NOMO-1 (cell line): Measurements from ENCODE around the gene NMD3.
"Not testable (repeated sequence)": the region's sequence is repeated elsewhere in the genome, so short reads cannot be mapped to it uniquely, and the experiment has no call there.

Experiments
- DNase-seq, 2 experiments: peaks; one replicate each; lab custom pipeline; 2025; ENCODE audit not compliant: unreplicated experiment in 2 of 2; lab: John Stamatoyannopoulos, UW

Gene NMD3

DNA sequence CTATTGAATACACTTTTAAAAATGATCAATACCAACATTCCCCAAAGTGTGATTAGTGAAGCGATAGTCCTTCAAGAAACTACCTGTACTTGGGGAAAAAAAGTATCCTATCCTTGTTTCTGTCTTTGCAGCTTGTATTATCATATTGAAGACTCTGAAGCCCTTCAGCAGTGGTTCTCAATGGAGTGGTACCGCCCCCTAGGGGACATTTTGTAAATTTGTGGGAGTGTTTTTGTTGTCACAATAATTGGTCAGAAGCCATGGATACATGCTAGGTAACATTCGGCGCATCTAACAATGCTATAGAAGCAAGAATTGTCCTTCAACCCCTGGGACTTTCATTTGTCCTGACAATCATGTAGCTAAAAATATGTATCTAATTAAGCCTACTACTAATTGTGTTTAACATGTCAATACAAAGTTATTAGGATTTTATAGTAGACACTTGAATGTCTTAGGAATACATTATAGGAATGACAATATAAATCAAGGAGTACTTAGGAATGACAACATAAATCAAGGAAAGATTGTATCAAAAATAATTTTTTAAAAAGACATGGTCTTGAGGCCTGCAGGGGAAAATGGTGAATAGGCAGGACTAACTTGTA, 53.7 kb downstream of the NMD3 start:
- DNase-seq, result peak; percentile 9 to 69

DNA sequence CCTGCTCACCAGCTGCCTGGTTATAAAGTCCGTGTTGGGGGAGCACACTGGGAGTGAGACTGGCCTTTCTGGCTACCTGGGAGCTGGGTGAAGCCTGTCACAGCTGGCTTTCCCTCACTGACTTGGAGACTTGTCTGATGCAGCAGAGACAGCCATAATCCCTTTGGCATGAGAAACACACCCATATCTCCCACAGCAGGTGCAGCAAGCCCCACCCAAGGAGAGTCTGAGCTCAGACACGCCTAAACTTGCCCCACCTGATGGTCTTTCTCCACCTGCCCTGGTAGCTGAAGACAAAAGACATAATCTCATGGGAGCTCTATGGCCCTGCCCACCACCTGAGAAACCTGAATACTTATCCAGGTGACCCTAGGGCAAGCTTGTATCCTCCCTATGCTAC, 54.8 kb downstream of the NMD3 start:
- DNase-seq, result no peak

DNA sequence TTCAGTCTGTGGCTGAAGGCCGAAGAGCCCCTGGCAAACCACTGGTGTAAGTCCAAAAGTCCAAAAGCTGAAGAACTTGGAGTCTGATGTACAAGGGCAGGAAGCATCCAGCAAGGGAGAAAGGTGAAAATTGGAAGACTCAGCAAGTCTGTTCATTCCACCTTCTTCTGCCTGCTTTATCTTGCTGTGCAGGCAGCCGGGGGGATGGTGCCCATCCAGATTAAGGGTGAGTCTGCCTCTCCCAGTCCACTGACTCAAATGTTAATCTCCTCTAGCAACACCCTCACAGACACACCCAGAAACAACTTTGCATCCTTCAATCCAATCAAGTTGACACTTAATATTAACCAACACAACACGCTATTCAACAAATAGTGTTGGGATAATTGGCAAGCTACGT, 61.3 kb downstream of the NMD3 start:
- DNase-seq, result not testable (repeated sequence)

DNA sequence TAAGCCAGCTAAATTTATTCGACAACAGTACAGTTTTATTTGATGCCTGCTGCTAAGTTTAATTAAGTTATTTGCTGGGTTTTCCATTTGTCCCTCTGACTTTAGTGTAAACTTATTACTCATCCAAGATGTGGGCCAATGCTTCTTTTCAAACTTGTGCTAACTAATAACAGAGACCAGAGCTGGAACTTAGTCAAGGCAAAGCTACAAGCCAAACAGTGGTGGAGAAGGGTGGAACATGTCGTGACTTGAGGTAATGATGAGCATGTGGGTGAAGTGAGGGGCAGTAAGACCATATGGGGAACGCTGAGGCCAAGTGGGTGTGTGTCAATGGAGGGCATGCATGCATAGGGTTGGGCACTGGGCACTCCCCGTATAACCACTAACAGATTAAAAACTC, 63.9 kb downstream of the NMD3 start:
- DNase-seq, result no peak

DNA sequence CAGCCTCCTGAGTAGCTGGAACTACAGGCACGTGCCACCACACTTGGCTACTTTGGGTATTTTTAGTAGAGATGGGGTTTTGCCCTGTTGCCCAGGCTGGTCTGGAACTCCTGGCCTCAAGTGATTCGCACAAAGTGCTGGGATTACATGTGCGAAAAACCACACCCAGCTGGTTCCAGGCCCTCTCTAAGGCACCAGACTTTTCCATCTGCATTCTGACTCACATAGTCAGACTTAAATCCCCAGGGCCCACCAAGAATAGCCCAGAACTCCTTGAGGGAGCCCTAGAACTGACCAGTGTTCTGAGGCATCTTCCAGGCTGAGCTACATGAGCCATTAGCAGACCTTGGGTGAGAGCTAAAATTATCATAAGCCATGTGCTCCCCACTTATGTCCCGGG, 68.1 kb downstream of the NMD3 start:
- no peak for DNase-seq

DNA sequence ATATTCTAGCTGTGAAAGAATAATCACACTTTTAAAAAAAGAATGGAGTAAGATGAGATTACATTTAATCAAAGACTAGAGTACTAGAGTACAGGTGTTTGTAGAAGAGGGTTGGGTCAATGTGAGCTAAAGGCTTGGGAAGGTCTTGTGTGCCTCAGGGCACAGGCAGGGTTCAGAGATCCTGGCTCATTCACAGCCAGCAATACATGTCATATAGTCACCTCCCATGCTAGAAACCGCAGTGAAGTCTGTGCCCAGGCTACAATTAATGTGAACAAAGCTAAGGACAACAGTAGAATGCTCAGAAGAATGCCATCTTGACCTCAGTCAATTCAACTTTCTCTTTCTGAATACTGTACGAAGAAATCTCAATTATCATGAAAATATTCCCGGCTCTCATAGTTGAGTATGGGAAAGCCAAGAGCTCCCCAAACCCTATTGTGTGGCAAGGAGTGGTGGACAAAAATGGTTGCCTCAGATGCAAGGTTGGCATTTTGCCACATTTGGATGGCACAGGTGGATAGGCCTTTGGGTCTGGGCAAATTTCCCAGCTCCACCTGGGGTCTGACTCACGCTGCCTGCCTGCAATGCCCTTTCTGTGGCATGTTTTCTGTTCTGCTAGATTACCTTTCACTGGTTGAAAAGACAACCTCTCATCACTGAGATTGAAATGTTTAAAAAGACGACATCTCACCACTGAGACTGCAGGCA, 70.2 kb downstream of the NMD3 start:
- DNase-seq, result no peak

DNA sequence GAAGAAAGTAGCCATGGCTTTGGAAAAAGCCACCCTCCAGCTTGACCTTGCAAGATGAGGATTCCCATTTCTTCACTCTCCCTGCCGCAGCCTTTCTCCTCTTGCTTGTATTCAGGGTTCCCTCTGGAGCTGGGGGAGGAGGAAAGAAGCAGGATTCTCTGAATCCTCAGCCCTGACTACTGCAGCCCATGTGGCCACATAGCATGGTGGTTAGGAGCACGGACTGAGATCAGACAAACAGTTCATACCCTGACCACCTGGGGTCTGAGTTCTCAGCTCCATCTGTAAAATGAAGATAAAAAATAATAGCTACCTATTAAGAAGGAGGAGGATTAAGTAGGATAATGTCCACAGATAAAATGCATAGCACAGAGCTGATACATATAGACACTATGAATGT, 72.3 kb downstream of the NMD3 start:
- DNase-seq, result no peak

DNA sequence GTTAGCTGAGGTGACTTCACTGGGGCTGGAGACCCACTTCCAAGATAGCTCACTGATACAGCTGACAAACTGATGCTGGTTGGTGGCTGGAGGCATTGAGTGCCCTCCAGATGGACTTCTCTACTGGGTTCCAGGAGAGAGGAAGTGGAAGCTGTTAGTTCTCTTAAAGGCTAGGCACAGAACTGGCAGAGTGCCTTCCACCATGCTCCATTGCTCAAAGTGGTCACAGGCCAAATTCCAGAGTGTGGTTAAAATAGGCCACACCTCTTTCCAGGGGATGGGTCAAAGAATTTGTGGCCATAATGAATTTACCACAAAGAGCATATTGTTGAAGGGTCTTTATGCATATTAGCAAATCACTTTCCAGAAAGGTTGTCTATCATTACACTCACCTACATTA, 74.2 kb downstream of the NMD3 start:
- no peak for DNase-seq

DNA sequence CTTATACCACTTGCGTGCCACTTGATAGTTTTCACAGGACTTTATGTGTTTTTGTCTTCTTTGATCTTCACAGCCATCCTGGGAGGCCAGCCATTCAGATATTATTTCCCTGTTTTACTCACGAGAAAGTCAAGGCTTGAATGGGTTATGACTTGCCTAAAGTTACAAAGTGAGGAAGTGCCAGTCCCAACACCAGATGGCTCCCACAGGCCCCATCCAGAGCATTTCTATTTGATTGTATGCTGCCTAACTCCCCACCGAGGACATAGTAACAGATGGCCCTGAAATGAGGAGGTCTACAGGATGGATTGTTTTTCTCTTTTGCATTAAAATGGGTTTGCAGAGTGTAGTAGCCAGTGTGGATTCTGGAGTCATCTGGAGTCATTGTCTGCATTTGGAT, 75.7 kb downstream of the NMD3 start:
- DNase-seq, result no peak
